ENCODE results near the gene RTL10.

GRCh38 chr22:19824212-19824925, 30.3 kb downstream of the RTL10 start:
- TF ChIP-seq CTCF (IDR thresholded peaks at IDR 0.05) (no peak), MAZ (IDR thresholded peaks at IDR 0.05; ENCODE audit: borderline replicate concordance, low read depth, low read length) (no peak)
